ENCODE measurements around the gene ARHGDIA.
A peak's percentile ranks its signal among the peaks of the same experiment; 100 is the strongest.
"Not testable (repeated sequence)": the region's sequence is repeated elsewhere in the genome, so short reads cannot be mapped to it uniquely, and the experiment has no call there.

Gene ARHGDIA

GRCh38 chr17:81870981-81871386 lies at the start of gene ARHGDIA:
Gene ARHGDIA, minus strand, starts transcription at chr17:81871337. Its CDS starts 1,407 bp downstream, at chr17:81869930.
- no peak for DNase-seq

DNA sequence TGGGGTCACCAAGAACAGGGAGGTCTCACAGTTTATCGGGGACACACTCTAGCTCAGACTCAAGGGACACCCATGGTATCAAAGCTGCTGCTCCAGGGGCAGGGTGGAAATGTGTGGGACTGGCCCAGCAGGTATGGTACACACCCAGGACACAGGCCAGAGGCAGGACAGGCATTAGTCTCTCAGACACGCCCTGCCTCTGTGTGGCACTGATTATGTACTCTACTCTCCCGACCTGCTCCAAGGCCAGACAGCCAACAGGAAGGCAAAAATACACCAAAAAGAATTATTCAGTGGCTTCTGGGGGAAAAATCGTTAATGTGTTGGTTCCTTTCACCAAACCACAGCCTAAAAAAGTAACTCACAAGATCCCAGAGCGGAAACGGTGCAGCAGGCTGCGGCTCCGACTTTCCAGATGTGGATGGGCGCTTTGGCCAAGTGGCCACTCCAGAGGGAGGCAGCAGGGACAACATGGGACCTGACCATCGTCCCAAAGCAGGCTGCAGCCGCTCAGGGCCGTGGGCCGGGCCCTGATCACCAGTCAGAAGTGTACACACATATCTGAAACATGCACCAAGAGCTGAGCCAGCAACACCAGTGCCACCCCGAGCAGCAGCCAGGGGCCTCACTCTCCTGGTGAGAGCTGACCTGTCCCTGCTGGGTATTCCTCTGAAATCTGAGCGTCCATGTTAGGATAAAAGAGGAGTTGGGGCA lies 47.9 kb upstream of the ARHGDIA start:
- no peak for DNase-seq

DNA sequence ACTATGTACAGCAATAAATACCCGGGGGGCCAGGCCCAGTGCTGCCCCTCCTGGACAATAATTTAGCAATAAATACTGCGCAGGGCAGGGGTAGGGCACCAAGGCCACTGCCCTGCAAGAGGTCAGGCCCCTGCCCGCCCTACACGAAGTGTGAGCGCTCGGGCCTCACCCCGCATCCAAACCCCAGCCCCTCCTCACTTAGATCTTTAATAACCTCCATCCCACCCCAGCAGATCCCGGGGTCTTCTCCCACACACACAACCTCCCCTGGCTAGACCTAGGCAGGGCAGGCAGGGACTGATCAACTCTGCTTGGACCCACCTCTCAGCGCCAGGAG lies 47.2 kb upstream of the ARHGDIA start:
- not testable (repeated sequence) for DNase-seq

DNA sequence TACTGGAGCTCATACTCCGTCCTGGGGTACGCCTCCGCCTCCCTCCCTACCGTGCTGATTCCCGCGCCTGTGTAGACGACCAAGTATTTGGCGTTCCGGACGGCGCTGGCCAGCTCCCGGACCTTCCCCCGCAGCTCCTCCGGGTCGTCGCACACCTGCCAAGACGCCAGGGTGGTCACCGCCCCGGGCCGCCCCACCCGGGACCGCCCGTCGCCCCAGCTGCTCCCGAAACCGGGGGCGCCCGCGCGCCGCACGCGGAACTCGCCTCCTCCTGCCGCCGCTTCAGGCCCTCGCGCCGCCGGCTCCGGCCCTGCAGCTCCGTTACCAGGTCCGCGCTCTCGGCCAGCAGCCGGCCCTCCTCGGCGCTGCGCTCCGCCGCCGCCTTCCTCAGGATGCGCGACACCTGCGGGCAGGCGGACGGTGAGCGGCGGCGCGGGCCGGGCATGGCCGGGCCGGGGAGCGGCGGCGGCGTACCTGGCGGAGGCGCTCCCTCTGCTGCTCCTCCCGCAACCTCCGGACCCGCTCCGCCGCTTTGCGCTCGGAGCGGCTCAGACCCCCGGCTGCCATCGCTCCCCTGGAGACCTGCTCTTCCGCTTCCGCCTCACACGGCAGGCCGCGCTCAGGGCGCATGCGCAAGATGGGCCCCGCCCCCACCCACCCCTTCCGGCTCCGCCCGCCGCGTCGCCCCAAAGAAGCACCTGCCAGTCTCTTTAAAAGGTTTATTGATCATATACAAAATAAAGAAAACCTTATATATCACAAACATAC lies 46.6 kb upstream of the ARHGDIA start, which contains the start of gene SIRT7:
TSS of gene SIRT7 (minus strand) at position 612 of the 768 bp plus-strand sequence. CDS start at position 567, 45 bp downstream.
- peak; percentile 78 for DNase-seq

- DNase-seq, result no peak
Observed at GRCh38 chr17:81916234-81917001, 45.3 kb upstream of the ARHGDIA start.

- no peak for DNase-seq
Observed at GRCh38 chr17:81915331-81915730, 44.2 kb upstream of the ARHGDIA start.

GRCh38 chr17:81914103-81914850 lies 43.1 kb upstream of the ARHGDIA start:
- no peak for DNase-seq

- no peak for DNase-seq
Observed at GRCh38 chr17:81913394-81914102, 42.4 kb upstream of the ARHGDIA start.

- DNase-seq, result no peak
Observed at GRCh38 chr17:81912441-81913309, 41.5 kb upstream of the ARHGDIA start.

DNA sequence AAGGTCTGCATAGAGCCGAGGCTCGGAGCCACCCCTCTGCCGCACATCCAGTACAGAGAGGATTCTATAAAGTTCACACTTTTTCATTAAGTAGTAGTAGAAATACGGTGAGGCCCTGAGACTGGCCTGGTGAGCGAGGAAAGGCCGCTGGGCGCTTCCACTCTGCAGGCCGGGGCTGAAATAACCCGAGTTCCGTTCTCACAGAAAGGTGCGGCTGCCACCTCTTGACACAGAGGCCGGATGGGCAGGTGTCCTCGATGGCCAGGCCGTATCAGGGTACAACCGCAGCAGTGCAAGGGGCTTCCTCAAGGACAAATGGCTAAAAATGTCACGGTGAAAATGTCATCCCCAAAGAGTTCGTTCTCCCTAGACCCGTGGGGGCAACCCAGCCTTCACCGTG lies 40.8 kb upstream of the ARHGDIA start:
- no peak for DNase-seq

- DNase-seq, result peak; percentile 93
Observed at GRCh38 chr17:81911277-81911961, 40.3 kb upstream of the ARHGDIA start, which contains the start of gene PCYT2. Gene PCYT2, minus strand, starts transcription at chr17:81911399. Its CDS starts 44 bp downstream, at chr17:81911355.

DNA sequence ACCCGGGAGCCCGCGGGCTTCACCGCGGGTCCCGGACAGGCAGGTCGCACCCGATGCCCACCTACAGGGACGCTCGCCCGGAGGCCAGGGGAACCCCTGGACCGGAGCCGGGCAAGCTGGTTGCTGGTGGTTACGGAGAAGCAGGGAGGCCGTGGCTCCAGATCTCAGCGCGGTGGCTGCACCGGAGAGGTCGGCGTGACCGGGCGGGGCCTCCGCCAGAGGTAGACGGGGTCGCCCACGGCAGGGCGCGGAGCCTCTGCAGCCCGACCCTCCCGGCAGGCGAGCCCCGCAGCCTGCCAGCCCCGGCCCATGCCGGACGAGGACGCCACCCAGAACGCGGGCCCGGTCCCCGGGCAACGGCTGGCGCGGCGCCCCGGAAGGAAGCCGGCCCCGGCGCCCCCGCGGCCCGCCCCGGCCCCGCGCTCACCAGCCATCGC lies 39.7 kb upstream of the ARHGDIA start:
- DNase-seq, result peak; percentile 28

- no peak for DNase-seq
Observed at GRCh38 chr17:81909966-81910839, 39.1 kb upstream of the ARHGDIA start.

- no peak for DNase-seq
Observed at GRCh38 chr17:81909231-81909630, 38.1 kb upstream of the ARHGDIA start.

GRCh38 chr17:81908793-81909192 lies 37.7 kb upstream of the ARHGDIA start:
- DNase-seq, result no peak

GRCh38 chr17:81907219-81908145 lies 36.3 kb upstream of the ARHGDIA start:
- no peak for DNase-seq

DNA sequence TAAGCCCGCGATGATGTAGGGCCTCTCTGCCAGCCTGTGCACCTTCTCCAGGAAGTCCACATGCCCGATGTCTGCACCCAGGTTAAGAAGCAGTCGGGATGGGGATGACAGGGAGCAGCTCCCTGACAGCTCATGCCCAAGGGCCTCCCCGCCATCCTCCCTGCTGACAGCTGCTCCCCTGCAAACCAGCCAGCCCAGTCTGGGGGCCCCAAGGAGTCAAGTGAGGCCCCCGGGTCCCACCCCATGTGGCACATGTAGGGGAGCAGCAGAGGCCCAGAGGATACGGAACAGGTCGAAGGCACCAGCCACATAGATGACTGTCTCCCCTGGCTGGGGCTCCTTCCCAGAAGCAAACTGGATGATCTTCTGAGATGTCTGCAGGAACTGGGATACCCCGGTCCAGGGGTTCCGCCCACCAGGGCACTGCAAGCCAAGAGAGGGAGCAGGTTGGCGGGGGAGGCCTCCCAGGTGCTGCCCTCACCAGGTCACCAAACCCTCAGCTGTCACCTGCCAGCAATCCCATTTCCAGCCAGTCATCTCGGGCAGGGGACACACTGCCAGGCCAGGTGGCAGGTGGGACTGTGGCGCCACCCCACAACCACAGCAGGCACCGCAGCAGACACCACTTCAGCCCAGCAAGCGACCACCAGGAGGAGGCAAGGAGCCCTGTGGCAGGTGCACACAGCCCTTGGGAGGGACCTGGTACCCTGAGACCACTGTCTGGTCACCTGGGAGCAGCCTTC lies 35.5 kb upstream of the ARHGDIA start:
- no peak for DNase-seq

All from stimulated activated CD4-positive, alpha-beta T cell treated with anti-CD3 and anti-CD28 coated beads, Interleukin-4, amount 100 ng/mL, for 24 hours (primary cell).